T-helper 1 cell (primary cell): ENCODE data around the gene CFAP46.
A peak's percentile ranks its signal among the peaks of the same experiment; 100 is the strongest.
"Not testable (repeated sequence)": the region's sequence is repeated elsewhere in the genome, so short reads cannot be mapped to it uniquely, and the experiment has no call there.

Experiments used
- DNase-seq, 5 donors: peaks; one replicate each; pipeline ENCODE4 v3.0.0-alpha.2; 2012 to 2020

Gene CFAP46

DNA sequence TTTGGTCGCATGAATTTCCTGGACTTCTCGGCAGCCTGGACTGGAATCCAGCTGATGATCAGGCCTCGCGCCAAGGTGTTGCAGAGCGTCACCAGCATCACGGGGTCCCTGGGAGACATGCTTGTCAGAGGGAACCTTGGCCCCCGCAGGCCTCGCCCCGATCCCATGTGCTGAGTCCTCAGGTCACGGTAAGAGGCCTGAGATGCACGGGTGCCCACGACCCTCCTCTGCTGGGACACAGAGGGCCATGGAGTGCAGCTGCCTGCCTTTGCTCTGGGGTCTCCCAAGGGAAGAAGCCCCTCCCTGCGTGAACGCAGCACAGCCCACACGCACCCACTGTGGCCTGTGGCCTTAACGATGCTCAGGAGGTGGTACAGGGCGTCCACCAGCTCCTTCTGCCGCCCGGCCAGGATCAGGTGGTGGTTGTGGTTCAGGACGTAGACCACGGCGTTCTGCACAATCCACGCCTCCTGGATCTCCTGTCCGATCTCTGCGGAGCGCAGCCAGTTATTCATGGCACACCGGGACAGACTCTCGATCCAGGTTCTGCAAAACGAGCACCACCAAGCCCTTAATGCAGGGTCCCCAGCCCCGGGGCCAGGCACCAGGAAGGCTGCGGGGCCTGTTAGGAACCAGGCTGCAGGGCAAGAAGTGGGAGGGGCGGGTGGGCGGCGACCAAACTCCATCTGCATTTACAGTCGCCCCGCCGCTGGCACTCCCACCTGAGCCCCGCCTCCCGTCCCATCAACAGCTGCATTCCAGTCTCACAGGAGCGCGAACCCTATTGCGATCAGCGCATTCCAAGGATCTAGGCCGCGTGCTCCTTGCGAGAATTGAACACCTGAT lies 29.4 kb downstream of the CFAP46 start:
- DNase-seq, result no peak

DNA sequence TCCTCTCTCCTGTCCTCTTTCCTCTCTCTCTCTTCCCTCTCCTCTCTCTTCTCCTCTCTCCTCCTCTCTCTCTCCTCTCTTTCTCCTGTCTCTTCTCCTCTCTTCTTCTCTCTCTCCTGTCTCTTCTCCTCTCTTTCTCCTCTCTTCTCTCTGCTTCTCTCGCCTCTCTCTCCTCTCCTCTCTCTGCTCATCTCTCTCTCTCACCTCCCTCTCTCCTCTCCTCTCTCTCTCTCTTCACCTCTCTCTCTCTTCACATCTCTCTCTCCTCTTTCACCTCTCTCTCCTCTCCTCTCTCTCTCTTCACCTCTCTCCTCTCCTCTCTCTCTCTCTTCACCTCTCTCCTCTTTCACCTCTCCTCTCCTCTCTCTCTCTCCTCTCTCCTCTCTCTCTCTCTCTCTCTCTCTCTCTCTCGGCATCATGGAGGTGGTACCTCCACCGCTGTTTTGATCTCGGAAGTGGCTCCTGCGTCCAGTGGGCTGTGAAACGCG lies 30.1 kb downstream of the CFAP46 start:
- no peak for DNase-seq

DNA sequence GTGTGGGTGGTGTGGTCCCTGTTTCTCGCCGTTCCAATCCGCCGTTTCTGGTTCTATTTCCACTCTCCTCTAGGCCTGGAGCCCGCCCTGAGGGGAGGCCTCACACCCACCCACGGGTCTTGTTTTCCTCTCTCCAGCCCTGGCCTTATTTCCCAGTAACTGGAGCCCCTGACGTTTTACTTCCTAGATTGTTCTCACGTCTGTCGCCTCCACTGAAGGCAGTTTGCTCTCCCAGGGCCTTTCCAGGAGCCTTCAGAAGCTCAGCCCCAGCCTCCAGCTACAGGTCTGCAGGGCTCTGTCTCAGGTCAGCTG lies 30.6 kb downstream of the CFAP46 start:
- DNase-seq, result no peak

DNA sequence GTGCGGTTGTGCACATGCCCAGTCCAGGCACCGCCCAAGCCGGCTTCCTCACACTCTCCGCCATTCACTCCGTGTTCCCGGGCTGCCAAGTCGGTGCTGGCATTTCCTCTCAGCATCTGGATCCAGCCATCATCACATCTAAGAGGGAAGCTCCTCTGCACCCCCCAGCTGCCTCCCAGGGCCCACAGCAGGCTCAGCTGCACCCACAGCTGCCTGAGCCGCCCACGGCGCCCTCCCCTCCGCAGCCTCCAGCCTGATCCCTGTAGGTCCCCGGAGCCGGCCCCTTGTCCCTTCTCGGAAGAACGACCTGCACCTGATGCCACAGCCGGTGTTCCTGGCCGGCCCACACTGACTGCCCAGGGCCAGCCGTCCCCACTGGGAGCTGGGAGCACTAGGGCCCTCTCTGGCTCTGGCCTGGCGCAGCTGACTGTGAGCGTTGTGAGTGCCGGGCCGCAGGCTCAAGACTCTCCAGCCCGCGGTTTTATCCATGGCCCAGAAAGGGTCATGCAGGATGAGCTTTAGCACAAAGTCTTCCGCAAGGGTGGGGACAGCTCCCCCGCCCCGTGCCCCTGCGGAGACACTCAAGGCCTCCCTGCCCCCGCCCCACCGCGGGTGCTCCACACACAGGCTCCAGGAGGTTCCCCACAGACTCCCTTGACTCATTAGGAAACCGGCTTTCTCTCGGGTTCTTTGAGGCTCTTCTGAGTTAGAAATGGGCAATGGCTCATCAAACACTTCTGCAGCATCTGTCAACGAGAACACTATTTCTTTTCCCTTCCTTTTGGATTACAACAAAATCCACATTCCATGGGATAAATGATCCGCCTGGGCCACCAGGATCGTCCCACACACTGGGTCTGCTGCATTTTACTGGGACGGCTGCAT lies 31.2 kb downstream of the CFAP46 start:
- no peak for DNase-seq

DNA sequence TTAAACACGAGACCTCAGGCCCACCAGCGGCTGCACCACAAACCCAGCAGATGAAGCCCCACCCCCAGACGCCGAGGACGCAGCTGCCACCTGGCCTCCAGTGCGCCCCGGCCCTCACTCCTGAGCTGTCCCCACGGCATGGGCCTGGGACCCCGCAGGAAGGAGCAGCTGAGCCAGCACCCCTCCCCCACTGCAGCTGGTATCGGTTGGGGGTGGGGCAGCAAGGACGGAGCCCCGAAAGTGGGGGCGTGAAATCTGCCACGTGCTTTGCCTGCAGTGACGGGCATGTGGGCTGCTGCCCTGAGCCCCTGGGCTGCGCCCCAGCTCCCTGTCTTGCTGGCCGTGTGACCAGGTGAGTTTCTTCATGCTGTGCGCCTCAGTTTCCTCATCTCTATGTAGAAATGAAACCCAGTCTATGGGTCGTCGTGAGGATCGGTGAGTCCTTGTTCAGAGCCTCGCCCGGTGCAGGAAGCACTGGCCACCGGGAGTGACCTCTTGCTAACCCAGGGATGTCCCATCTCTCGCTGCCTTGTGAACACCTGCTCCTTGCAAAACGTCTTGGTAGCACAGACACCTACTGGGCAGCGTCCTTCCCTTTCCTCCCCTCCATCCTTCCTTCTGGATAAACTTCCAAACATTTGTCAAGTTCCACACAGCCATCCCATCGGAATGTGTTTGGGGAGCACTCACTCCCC lies 32.0 kb downstream of the CFAP46 start:
- no peak for DNase-seq

DNA sequence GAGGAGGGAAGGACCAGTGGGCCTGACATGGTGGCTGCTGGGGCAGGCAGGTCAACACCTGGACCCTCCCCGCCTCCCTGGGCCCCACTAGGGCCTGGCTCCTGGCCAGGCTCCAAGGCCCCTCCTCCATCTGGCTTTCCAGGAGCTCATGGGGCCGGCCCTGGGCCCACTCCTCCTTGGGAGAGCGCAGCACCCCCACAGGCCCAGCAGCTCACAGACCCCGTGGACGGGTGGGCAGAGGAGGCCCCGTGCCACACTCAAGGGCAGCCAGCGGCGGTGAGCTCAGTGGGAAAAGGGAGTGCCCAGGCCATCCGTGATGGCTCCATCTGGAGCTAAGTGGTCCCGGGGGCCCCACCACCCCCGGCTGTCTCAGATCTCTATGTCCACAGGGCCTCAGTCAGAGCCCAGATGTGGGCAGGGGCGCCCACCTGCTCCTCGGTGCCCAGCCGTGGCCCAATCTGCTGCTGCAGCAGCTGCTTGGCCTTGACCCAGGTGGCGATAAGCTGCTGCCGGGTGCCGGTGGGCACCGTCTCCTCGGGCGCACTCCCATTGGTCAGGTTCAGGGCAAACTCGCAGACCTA lies 32.8 kb downstream of the CFAP46 start:
- no peak for DNase-seq

DNA sequence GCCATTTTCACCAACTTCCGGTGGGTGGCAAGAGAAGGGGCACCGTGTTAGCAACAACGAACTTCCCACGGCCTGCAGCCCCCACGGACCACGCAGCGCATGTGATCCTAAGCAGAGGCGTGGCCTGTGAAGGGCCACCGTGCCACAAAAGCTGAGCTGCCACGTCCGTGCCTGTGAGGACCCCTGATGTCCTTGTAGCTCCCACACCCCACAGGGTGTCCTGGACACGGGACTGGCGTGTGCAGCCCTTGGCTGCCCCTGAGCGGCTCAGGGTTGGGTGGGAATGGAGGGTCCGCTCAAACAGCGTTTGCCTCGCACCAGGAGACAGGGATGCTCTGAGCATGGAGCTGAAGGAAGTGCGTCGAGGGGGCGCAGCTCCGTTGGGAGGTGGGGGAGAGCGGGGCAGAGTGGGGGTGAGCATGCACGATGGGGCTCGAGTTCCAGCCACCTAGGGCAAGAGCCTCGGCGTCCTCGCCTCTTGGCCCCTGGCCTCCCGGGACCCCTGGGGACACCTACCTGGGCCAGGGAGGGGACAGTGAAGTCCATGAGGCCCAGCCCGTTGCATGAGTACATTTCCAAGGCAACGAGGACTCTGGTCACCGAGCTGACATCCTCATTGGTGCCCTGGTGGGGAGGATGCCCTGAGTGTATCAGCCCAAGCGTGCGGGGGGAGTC lies 33.6 kb downstream of the CFAP46 start:
- DNase-seq, result no peak

DNA sequence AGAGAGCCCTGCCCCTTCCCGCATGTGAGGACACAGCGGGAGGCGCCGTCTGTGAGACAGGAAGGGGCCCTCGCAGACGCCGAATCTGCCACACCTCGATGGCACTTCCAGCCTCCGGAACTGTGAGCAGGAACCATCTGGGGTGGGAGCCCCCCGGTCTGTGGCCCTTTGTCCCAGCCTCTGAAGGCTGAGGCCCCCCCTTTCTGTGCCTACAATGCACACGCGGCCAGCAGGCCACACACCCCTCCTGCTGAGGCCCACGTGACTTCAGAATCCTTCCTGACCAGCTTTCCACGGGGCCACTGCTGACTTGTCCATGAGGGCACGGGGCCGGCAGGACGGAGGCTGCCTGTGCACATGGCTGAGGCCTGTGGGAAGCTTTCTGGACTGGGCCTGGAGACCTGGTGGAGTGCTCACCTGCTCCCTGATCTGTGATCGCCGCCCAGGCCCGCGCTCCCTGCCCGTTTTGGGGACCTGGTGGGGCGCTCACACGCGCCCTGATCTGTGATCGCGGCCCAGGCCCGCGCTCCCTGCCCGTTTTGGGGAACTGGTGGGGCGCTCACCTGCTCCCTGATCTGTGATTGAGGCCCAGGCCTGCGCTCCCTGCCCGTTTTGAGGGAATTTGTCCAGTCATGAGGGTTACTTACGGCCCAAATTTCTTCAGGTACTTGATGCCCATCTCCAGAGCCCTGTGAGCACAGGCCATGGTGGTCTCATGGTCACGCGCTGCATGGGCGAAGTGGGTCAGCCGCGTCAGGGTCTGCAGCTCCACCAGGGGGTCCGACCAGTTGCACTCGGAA lies 34.3 kb downstream of the CFAP46 start:
- DNase-seq, result no peak

DNA sequence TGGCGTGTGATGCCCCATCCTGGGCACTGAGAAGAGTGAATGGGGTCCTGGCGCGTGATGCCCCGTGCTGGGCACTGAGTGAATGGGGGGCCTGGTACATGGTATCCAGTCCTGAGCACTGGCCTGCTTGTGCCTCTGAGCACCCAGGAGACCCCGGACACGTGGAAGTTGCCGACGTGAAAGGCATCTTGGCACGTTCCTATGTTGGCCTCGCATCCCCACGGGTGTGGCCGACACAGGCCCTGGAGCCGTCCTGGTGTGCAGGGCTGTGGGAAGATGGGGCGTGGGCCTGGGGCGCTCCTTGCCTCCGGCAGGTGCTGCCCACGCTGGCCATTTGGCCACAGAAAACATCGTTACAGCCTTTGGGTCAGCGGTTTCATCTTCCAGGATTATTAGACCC lies 35.5 kb downstream of the CFAP46 start:
- no peak for DNase-seq

DNA sequence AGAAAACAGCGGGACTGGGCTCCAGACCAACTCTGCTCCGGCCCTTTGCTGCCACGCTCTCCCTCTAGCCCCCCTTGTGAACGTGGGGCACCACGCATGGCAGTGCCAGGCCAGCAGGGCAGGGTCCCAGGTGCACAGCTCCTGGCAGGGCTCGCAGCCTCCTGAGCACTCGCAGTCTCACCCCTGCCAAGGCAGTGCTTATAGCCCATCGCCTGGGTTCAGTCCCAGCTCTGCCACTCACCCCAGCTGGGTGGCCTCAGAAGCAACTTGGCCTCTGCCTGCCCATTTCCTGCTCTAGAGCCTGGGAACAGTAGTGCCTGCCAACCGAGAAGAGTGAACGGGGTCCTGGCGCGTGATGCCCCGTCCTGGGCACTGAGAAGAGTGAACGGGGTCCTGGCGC lies 36.3 kb downstream of the CFAP46 start:
- DNase-seq, result no peak

DNA sequence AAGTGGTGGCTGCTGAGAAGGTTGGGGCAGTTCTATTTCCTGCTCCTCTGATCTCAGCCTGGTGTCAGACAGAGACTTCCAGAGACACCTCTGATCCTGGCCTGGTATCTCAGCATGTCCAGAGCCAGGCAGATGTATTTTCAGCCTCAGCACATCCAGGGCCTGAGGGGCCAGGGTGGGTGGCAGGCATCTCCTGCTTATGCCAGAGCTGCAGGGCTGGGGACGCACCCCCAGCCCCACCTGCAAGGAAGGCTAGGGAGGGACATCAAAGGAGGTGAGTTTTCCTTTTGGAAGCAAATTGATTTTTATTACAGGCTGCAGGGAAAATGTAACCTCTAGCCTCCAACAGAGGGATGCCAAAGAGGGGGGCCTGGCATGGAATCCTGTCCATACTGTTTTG lies 36.7 kb downstream of the CFAP46 start:
- no peak for DNase-seq

DNA sequence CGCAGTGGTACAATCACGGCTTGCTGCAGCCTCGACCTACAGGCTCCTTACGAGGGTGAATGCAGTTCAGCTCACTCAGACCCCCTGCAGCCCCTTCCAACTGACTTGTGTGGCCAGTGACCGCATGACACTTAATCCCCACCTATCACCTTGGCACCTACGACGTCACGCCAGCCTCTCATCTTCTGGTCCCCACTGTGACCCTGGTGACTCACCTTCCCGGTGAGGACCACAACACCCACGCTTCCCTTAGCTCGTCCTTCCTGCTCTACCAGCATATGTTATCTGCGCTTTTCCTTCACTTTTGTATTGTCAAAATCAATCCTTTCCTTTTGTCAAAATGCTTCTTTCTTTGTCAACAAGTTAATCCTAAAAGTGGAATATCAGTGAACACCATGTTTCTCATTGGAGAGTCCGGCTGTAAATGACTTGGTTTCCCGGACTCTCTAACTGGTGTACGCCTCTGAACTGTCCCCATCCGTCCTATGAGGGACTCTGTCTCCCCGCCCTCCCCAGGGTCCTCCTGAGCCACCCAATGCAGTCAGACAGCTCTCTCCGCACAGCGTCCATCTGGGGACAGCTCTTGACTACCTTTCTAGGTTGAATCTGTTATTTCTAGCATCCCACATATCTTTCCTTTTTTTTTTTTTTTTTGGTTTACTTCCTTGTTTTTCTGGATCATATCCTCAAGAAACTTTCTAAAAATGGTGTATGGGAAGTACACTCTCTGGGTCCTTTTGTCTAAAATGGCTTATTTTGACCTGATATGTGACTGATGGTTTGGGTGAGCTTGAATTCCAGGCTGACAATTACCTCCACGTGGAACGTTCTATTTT lies 37.3 kb downstream of the CFAP46 start:
- DNase-seq, result no peak

DNA sequence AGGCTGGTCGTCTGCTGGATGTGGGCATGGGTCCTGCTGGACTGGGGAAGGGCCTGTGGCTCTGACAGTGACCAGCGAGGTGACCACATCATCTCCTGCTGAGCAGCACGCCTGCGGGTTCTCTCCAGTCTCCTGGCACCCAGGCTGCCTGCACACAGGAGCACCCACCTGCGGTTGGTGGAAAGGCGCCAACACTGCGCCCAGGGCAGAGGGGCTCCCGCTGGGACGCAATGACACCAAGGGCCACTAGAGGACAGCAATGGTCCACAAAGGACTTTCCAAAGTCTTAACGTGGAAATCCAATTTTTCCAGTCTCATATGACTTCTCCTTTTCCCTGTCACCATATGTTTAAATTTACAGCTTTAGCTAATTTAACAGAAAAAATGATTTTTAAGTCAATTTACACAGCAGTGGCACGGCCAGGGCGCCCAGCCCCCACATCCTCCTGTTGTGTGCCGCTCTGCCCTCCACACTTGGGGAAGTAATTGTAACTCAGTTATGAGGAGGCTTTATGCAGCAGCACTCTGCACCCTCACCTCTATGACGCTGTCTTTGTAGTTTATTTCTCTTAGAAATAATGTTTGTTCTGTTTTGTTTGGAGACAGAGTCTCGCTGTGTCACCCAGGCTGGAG lies 38.1 kb downstream of the CFAP46 start:
- peak in 1 of 5 donors; percentile 6 for DNase-seq

DNA sequence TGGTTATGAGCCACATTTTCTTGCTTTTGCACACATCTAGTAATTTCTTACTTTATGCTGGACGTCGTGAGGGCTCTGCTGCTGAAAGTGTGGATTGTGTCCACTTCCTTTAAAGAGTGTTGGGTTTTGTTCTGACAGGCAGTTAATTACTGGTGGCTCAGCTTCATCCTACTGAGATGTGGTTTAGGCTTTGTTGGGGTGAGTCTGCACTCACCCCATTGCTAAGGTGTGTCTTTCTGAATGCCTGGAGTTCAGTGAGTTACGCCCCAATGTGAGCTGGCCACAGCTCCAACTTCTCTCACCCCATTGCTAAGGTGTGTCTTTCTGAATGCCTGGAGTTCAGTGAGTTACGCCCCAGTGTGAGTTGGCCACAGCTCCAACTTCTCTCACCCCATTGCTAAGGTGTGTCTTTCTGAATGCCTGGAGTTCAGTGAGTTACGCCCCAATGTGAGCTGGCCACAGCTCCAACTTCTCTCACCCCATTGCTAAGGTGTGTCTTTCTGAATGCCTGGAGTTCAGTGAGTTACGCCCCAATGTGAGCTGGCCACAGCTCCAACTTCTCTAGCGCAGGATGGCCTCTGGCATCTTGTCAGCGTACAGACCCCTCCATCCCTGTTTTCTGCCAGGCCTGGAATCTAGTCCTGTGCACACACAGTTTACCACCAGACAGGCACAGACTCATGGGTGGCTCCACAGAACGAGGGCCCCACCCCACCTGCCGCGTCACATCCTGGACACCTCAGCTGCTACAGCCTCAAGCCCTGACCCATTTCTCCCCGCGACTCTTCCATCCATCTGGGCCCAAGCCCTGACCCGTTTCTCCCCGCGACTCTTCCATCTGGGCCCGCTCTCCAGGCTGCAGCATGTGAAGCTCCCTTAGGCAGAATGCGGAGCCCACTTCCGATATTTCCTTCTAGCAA lies 39.5 kb downstream of the CFAP46 start:
- DNase-seq, result not testable (repeated sequence)

DNA sequence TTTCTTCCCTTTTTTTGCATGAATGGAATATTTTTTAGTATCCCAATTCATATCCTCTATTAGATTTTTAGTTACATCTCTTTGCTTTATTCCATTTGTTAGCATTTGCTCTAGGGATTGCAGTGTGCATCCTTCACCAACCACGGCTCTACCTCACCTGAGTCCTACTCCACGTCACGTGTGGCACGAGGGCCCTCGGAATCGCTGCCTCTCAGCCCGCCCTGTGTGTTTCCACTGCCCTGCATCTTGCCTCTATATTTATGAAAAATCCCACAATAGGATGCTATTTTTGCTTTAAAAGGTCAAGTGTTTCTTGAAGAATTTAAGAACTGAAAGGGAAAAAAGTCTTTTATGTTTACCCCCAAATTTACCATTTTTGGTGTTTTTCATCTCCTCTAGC lies 41.0 kb downstream of the CFAP46 start:
- DNase-seq, result no peak

DNA sequence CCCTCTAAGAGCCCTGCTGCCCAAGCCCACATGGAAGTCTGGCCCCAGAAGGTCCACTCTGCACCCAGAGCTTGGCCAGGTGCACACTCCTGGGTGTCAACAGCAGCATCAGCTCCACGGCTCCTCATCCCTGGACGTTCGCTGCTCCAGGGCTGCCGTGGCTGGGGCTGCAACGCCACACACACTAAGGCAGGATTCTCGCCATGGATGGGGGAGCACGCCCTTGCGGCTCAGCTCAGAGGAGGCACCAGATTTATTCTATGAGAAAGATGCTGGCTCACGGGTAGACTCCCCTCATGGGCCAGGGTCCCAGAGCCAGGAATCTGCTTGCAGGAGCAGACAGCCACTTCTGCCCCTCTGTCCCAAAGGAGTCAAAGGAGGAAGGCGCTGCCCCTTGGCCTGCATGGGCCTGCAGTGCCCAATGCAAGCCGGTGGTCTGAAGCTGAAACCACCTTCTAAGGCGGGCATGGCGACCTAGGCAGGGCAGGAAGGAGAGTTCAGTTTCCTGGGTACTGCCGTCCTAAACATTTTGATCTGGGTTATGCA lies 42.1 kb downstream of the CFAP46 start:
- DNase-seq, result no peak

DNA sequence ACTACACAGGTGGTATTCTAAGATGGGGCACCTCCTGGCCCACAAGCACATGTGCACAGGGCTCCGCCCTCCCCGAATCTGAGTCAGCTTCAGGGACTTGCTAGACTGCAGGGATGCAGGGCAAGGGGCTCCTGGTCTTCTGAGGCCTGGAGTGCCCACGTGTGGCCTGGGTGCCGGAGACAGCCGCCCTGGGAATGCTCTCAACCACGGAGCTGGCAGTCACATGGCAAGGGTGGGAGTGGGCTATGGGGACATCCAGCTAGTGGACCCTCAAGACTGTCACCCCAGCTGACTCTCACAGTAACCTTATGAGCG lies 42.7 kb downstream of the CFAP46 start:
- DNase-seq, result no peak

DNA sequence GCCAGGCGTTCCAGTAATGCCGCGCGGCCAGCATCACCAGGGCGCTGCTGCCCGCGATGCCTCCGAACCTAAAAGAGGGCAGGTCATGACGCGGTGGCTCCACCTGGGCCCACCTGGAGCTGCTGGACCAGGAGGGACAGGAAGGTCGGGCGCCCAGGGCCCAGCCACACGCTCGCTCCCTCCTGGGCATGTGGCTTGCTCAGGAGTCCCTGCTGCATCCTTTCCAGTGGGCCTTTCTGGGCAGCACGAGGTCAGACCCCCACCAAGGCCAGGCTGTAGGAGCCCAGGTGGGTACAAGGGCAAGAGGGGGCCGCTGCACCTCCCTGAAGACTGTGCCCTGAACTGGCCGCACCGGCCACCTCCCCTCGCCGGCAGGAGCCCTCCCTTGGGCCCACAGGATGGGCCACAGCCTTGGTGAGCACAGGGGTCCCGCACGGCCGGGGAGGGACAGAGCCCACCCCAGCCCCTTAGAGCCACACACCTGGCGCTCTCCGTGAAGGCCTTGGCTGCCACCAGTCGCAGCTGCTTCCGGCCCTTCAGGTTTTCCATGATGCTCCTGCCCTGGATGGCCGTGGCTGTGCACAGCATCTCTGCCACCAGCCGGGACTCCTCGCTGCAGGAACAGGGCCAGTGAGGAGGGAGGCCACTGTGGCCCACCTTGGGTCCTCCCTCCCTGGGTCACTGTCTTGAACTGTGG lies 43.2 kb downstream of the CFAP46 start:
- no peak for DNase-seq
